ENCODE results near the gene CZIB. TPM values are rescaled to one million over a fixed set of nuclear protein-coding genes. Genes with fewer than 3 reads are reported as not detected.
A peak's percentile ranks its signal among the peaks of the same experiment; 100 is the strongest.
"Not testable (repeated sequence)": the region's sequence is repeated elsewhere in the genome, so short reads cannot be mapped to it uniquely, and the experiment has no call there.

The CZIB gene
- polyA plus RNA-seq, 3 donors: 55.3 to 62.2 (median 58.2) TPM

DNA sequence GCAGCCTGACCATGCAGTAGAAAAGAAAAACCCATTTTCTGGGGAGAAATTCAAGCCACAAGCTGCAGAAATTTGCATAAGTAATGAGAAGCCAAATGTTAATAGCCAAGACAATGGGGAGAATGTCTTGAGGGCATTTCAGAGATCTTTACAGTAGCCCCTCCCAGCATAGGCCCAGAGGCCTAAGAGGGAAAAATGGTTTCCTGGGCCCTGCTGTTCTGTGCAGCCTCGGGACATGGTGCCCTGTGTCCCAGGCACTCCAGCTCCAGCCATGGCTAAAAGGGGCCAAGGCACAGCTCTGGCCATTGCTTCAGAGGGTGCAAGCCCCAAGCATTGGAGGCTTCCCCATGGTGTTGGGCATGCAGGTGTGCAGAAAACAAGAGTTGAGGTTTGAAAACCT lies 14.9 kb downstream of the CZIB start:
- Histone ChIP-seq H3K36me3 (replicated peaks in 1 of 2; ENCODE audit: control insufficient read depth in 1 of 2, insufficient read depth in 2 of 2, low read length in 2 of 2) (peaks cover 82 to 100% of the 10 kb centered on the region in 2 donors), H3K9me3 (replicated peaks in 1 of 2; ENCODE audit: control insufficient read depth in 1 of 2, insufficient read depth in 1 of 2, low read length in 2 of 2) (peaks cover 18 to 21% of the 10 kb centered on the region in 2 donors)
- H4K20me1 ChIP-seq (ENCODE audit: insufficient read depth, low read length); H3K27ac ChIP-seq (ENCODE audit: low read depth in 1 of 2, low read length in 2 of 2); H3K4me1 Mint-ChIP-seq; DNase-seq; H2AFZ ChIP-seq (ENCODE audit: insufficient read depth, low read depth, low read length, poor library complexity, severe bottlenecking); H3K79me2 ChIP-seq (ENCODE audit: insufficient read depth, low read length); H3K9ac ChIP-seq (ENCODE audit: insufficient read depth, low read length, poor library complexity, severe bottlenecking); H3K4me3 ChIP-seq (replicated peaks in 1 of 3; ENCODE audit: low read depth in 2 of 3, low read length in 3 of 3); H3K27me3 Mint-ChIP-seq (ENCODE audit: low read depth in 3 of 3); H3K4me3 Mint-ChIP-seq; H3K4me1 ChIP-seq (ENCODE audit: control insufficient read depth in 1 of 2, insufficient read depth in 2 of 2, low read length in 2 of 2); H3K27ac Mint-ChIP-seq; H3K4me2 ChIP-seq (replicated peaks; ENCODE audit: extremely low read depth, low read length, poor library complexity, severe bottlenecking); intact Hi-C loops (cut with micrococcal nuclease); H3K27me3 ChIP-seq (ENCODE audit: control insufficient read depth in 2 of 2, insufficient read depth in 2 of 2, low read length in 2 of 2): not testable (repeated sequence)
- H3K9me3 Mint-ChIP-seq: peaks cover 19 to 32% (median 25%) of the 10 kb centered on the region in 7 donors
- peaks cover 82 to 95% of the 10 kb centered on the region in 2 donors for H3K36me3 Mint-ChIP-seq
- 100% methylated on average over 1 of the region's 1 CpG for WGBS (ENCODE audit: insufficient coverage)

DNA sequence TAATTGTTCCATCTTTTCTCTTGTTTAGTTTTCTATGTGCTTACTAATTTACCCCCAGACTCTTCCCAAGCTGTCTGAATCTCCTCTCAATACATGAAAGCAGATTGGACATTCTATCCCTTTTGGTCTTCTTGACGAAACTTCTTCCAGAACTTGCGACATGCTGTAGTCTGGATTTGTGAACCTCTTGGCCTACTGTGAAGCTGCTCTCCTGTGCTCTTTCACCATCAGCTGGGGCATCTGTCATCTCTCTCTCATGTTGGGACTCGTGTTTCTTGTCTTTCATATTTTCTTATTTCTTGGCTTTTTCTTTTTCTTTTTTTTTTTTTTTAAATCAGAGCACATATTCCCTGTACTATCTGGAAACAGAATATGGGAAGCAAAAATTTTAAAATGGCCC lies 17.0 kb downstream of the CZIB start:
- Histone ChIP-seq H3K9me3 (replicated peaks in 1 of 2; ENCODE audit: control insufficient read depth in 1 of 2, insufficient read depth in 1 of 2, low read length in 2 of 2) (peaks cover 18 to 21% of the 10 kb centered on the region in 2 donors), H3K36me3 (replicated peaks in 1 of 2; ENCODE audit: control insufficient read depth in 1 of 2, insufficient read depth in 2 of 2, low read length in 2 of 2) (peaks cover 62 to 80% of the 10 kb centered on the region in 2 donors), H3K79me2 (ENCODE audit: insufficient read depth, low read length) (peaks cover 17% of the 10 kb centered on the region), H3K4me1 (ENCODE audit: control insufficient read depth in 1 of 2, insufficient read depth in 2 of 2, low read length in 2 of 2) (peaks cover under 1 to 2% of the 10 kb centered on the region in 2 donors), H3K27ac (ENCODE audit: low read depth in 1 of 2, low read length in 2 of 2) (no peak overlapping the region), H2AFZ (ENCODE audit: insufficient read depth, low read depth, low read length, poor library complexity, severe bottlenecking) (no peak overlapping the region), H3K4me3 (replicated peaks in 1 of 3; ENCODE audit: low read depth in 2 of 3, low read length in 3 of 3) (no peak overlapping the region), H3K4me2 (replicated peaks; ENCODE audit: extremely low read depth, low read length, poor library complexity, severe bottlenecking) (no peak overlapping the region), H3K9ac (ENCODE audit: insufficient read depth, low read length, poor library complexity, severe bottlenecking) (no peak overlapping the region), H4K20me1 (ENCODE audit: insufficient read depth, low read length) (no peaks in the 10 kb centered on the region), H3K27me3 (ENCODE audit: control insufficient read depth in 2 of 2, insufficient read depth in 2 of 2, low read length in 2 of 2) (no peaks in the 10 kb centered on the region)
- Mint-ChIP-seq H3K4me1 (no peaks in the 10 kb centered on the region), H3K9me3 (peaks cover 19 to 32% (median 25%) of the 10 kb centered on the region in 7 donors), H3K27ac (peak overlapping the region in 1 of 7 donors; percentile 7), H3K36me3 (peaks cover 64 to 76% of the 10 kb centered on the region in 2 donors), H3K27me3 (ENCODE audit: low read depth in 3 of 3) (no peaks in the 10 kb centered on the region), H3K4me3 (no peak overlapping the region)
- intact Hi-C loops (cut with micrococcal nuclease): no loop called here
- no peak for DNase-seq
- WGBS (ENCODE audit: insufficient coverage): 79% methylated on average over 2 of the region's 3 CpGs
- TF ChIP-seq, protein P1, sequence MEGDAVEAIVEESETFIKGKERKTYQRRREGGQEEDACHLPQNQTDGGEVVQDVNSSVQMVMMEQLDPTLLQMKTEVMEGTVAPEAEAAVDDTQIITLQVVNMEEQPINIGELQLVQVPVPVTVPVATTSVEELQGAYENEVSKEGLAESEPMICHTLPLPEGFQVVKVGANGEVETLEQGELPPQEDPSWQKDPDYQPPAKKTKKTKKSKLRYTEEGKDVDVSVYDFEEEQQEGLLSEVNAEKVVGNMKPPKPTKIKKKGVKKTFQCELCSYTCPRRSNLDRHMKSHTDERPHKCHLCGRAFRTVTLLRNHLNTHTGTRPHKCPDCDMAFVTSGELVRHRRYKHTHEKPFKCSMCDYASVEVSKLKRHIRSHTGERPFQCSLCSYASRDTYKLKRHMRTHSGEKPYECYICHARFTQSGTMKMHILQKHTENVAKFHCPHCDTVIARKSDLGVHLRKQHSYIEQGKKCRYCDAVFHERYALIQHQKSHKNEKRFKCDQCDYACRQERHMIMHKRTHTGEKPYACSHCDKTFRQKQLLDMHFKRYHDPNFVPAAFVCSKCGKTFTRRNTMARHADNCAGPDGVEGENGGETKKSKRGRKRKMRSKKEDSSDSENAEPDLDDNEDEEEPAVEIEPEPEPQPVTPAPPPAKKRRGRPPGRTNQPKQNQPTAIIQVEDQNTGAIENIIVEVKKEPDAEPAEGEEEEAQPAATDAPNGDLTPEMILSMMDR (IDR thresholded peaks at IDR 0.05): no peak

All from CD14-positive monocyte (primary cell).